WTC11 (cell line): ENCODE results near the gene SNX10. TPM values are rescaled to one million over a fixed set of nuclear protein-coding genes. Genes with fewer than 3 reads are reported as not detected.

Source experiments
- ATAC-seq: fragments of 200-7000 bp; cut with Tn5 transposase; 2 replicates; pipeline ENCODE4 v1.10.0; 2021; ENCODE audit warnings: mild to moderate bottlenecking, moderate library complexity
- CTCF ChIA-PET: fragments of 300-600 bp; sonication (Branson Sonifier 250); formaldehyde crosslinking; loops from one replicate; lab custom pipeline; 2021; ENCODE audit warnings: antibody characterized with exemption; lab: Charles Lee
- POLR2A ChIA-PET: fragments of 350-600 bp; sonication (Branson Sonifier 250); formaldehyde crosslinking; loops from one replicate; lab custom pipeline; 2021; ENCODE audit warnings: antibody characterized with exemption; lab: Charles Lee
- DNase-seq: peaks from one replicate; pipeline ENCODE4 v3.0.0; 2021; ENCODE audit warnings: low spot score
- H3K27ac Mint-ChIP-seq: 2 replicates; pipeline ENCODE4 v1.8.0; 2021; ENCODE audit warnings: mixed read lengths
- H3K27me3 Mint-ChIP-seq: 2 replicates; pipeline ENCODE4 v1.8.0; 2021; ENCODE audit warnings: low read depth, mild to moderate bottlenecking, moderate library complexity, mixed read lengths
- H3K36me3 Mint-ChIP-seq: 2 replicates; pipeline ENCODE4 v1.8.0; 2021; ENCODE audit warnings: mixed read lengths
- H3K4me1 Mint-ChIP-seq: 2 replicates; pipeline ENCODE4 v1.8.0; 2022; ENCODE audit warnings: mixed read lengths
- H3K4me3 Mint-ChIP-seq: 2 replicates; pipeline ENCODE4 v1.8.0; 2021; ENCODE audit warnings: mild to moderate bottlenecking, moderate library complexity, mixed read lengths
- H3K9me3 Mint-ChIP-seq: 2 replicates; pipeline ENCODE4 v1.8.0; 2021; ENCODE audit warnings: mixed read lengths
- AFF4 ChIP-seq: sonication (generic); formaldehyde crosslinking; IDR thresholded peaks from 2 replicates; pipeline ENCODE4 v1.8.1; 2023; ENCODE audit warnings: mild to moderate bottlenecking, missing genetic modification reagents, borderline replicate concordance
- ATF3 ChIP-seq: sonication (generic); formaldehyde crosslinking; conservative IDR thresholded peaks from 2 replicates; pipeline ENCODE4 v1.8.1; 2022; ENCODE audit warnings: mild to moderate bottlenecking, missing genetic modification reagents
- E2F4 ChIP-seq: sonication (generic); formaldehyde crosslinking; IDR thresholded peaks from 2 replicates; pipeline ENCODE4 v1.8.1; 2022; ENCODE audit warnings: low read depth, mild to moderate bottlenecking, moderate library complexity, missing genetic modification reagents, borderline replicate concordance
- E2F5 ChIP-seq: sonication (generic); formaldehyde crosslinking; IDR thresholded peaks from 2 replicates; pipeline ENCODE4 v1.8.1; 2022; ENCODE audit warnings: mild to moderate bottlenecking, moderate library complexity, missing genetic modification reagents
- FOXK1 ChIP-seq: sonication (generic); formaldehyde crosslinking; IDR thresholded peaks from 2 replicates; pipeline ENCODE4 v1.8.0; 2022; ENCODE audit warnings: mild to moderate bottlenecking, moderate library complexity, missing genetic modification reagents
- FOXP1 ChIP-seq: sonication (generic); formaldehyde crosslinking; IDR thresholded peaks from 2 replicates; pipeline ENCODE4 v1.8.0; 2022; ENCODE audit warnings: missing genetic modification reagents, mild to moderate bottlenecking, moderate library complexity, borderline replicate concordance
- GTF2I ChIP-seq: fragments of 250-450 bp; sonication (Bioruptor Pico); conservative IDR thresholded peaks from 2 replicates; pipeline ENCODE4 v1.4.0; 2021; ENCODE audit warnings: mild to moderate bottlenecking
- JUN ChIP-seq: sonication (generic); formaldehyde crosslinking; IDR thresholded peaks from 2 replicates; pipeline ENCODE4 v1.8.0; 2023; ENCODE audit warnings: mild to moderate bottlenecking, missing genetic modification reagents
- NR2C2 ChIP-seq: sonication (generic); formaldehyde crosslinking; IDR thresholded peaks from 2 replicates; pipeline ENCODE4 v1.8.0; 2022; ENCODE audit warnings: mild to moderate bottlenecking, missing genetic modification reagents
- NR3C1 ChIP-seq: sonication (generic); formaldehyde crosslinking; conservative IDR thresholded peaks from 2 replicates; pipeline ENCODE4 v1.8.1; 2023; ENCODE audit warnings: low read depth, mild to moderate bottlenecking, missing genetic modification reagents
- TP53 ChIP-seq: sonication (generic); formaldehyde crosslinking; IDR thresholded peaks from 2 replicates; pipeline ENCODE4 v1.8.1; 2023; ENCODE audit warnings: mild to moderate bottlenecking, missing genetic modification reagents
- USF1 ChIP-seq: sonication (generic); formaldehyde crosslinking; IDR thresholded peaks from 2 replicates; pipeline ENCODE4 v1.8.0; 2022; ENCODE audit warnings: mild to moderate bottlenecking, missing genetic modification reagents
- USF2 ChIP-seq: sonication (generic); formaldehyde crosslinking; IDR thresholded peaks from 2 replicates; pipeline ENCODE4 v1.8.1; 2023; ENCODE audit warnings: mild to moderate bottlenecking, missing genetic modification reagents, moderate library complexity
- ZBTB21 ChIP-seq: sonication (generic); formaldehyde crosslinking; IDR thresholded peaks from 2 replicates; pipeline ENCODE4 v1.8.1; 2023; ENCODE audit warnings: mild to moderate bottlenecking, missing genetic modification reagents, borderline replicate concordance
- ZNF138 ChIP-seq: sonication (generic); formaldehyde crosslinking; conservative IDR thresholded peaks from 2 replicates; pipeline ENCODE4 v1.8.1; 2022; ENCODE audit warnings: mild to moderate bottlenecking, moderate library complexity, missing genetic modification reagents
- total RNA-seq: library from RNA; stranded (reverse); gene quantifications from 3 replicates; pipeline ENCODE4 v1.2.3, GENCODE V29; 2021

SNX10 gene
- total RNA-seq, 1 experiment from 2014 or later, result 10.8 TPM

GRCh38 chr7:26348234-26348851, 56.7 kb downstream of the SNX10 start (continued):
- TF ChIP-seq E2F4, result no peak

- Mint-ChIP-seq H3K27me3 (no peaks in the 10 kb centered on the region; the same call in none of the 2 replicates), H3K4me3 (no peak overlapping the region), H3K36me3 (no peaks in the 10 kb centered on the region), H3K9me3 (no peaks in the 10 kb centered on the region), H3K4me1 (peaks cover 9% of the 10 kb centered on the region; the same call in 1 of the 2 replicates), H3K27ac (no peak overlapping the region)
- TF ChIP-seq TP53 (CRISPR knock-in tag) (no peak), NR3C1 (no peak), USF2 (CRISPR knock-in tag) (no peak)
- no peak for ATAC-seq
- no peak for DNase-seq
- ChIA-PET POLR2A (interaction anchor here (0.6 kb wide), 1 partner anchor 151 kb away, joined by 3 read pairs; no protein-coding TSS in a partner anchor), CTCF (interaction anchor here (0.5 to 0.8 kb wide), 2 partner anchors 8 to 464 kb away, joined by 5 read pairs; no protein-coding TSS in a partner anchor)
These were observed 57.6 kb downstream of the SNX10 start for GRCh38 chr7:26349005-26349915.

GRCh38 chr7:26351171-26351570, 59.5 kb downstream of the SNX10 start:
- ATAC-seq, result no peak
- Mint-ChIP-seq H3K36me3 (no peaks in the 10 kb centered on the region), H3K9me3 (no peaks in the 10 kb centered on the region), H3K27me3 (no peaks in the 10 kb centered on the region), H3K4me1 (no peaks in the 10 kb centered on the region)
- CTCF ChIA-PET, result interaction anchor here (2.6 kb wide), 1 partner anchor 19 kb away, joined by 10 read pairs; no protein-coding TSS in a partner anchor
- DNase-seq, result no peak
- no peak for TF ChIP-seq NR2C2 (CRISPR knock-in tag)
- no peak for TF ChIP-seq FOXP1 (CRISPR knock-in tag)
- TF ChIP-seq, all 79 proteins: peak for 0
- POLR2A ChIA-PET, result interaction anchor here (0.7 kb wide), 1 partner anchor 162 kb away, joined by 3 read pairs; no protein-coding TSS in a partner anchor
- Mint-ChIP-seq H3K4me3 (no peak overlapping the region), H3K27ac (no peak overlapping the region)

GRCh38 chr7:26356229-26356628, 64.6 kb downstream of the SNX10 start:
- no peaks in the 10 kb centered on the region for H3K9me3 Mint-ChIP-seq
- no peaks in the 10 kb centered on the region for H3K27me3 Mint-ChIP-seq
- no peaks in the 10 kb centered on the region for H3K36me3 Mint-ChIP-seq
- H3K27ac Mint-ChIP-seq, result no peak overlapping the region
- CTCF ChIA-PET, result interaction anchor here (0.9 to 2.5 kb wide), 5 partner anchors 9 to 312 kb away, joined by 3 to 18 read pairs (median 3); no protein-coding TSS in a partner anchor
- DNase-seq (no peak), ATAC-seq (no peak)
- H3K4me1 Mint-ChIP-seq, result no peaks in the 10 kb centered on the region
- POLR2A ChIA-PET, result no interaction called here
- no peak overlapping the region for H3K4me3 Mint-ChIP-seq
- no peak for TF ChIP-seq ZBTB21
- TF ChIP-seq AFF4 (CRISPR knock-in tag), result no peak
- no peak for TF ChIP-seq USF1 (CRISPR knock-in tag)
- TF ChIP-seq FOXK1, result no peak
- no peak for TF ChIP-seq E2F4
- TF ChIP-seq E2F5 (CRISPR knock-in tag), result no peak
- TF ChIP-seq ATF3 (CRISPR knock-in tag), result no peak
- no peak for TF ChIP-seq GTF2I
- no peak for TF ChIP-seq USF2 (CRISPR knock-in tag)
- TF ChIP-seq JUN (CRISPR knock-in tag), result no peak
- no peak for TF ChIP-seq ZNF138 (CRISPR knock-in tag)
